Activated naive CD8-positive, alpha-beta T cell treated with anti-CD3 and anti-CD28 coated beads, Interleukin-2, amount 50 U/mL, for 24 hours (primary cell): ENCODE data around the gene C11orf54.
"Not testable (repeated sequence)": the region's sequence is repeated elsewhere in the genome, so short reads cannot be mapped to it uniquely, and the experiment has no call there.

Experiments
- ATAC-seq: fragments of 150-1000 bp; cut with Tn5 transposase; one replicate; pipeline ENCODE4 v1.10.0; 2021
- DNase-seq: peaks from one replicate; pipeline ENCODE4 v3.0.0; 2021
- H3K27ac Mint-ChIP-seq: one replicate; pipeline ENCODE4 v1.8.0; 2021; ENCODE audit warnings: mild to moderate bottlenecking, mixed read lengths
- H3K27me3 Mint-ChIP-seq: one replicate; pipeline ENCODE4 v1.8.0; 2021; ENCODE audit warnings: mixed read lengths
- H3K36me3 Mint-ChIP-seq: one replicate; pipeline ENCODE4 v1.8.0; 2021; ENCODE audit warnings: low read depth, mixed read lengths
- H3K4me1 Mint-ChIP-seq: one replicate; pipeline ENCODE4 v1.8.0; 2021; ENCODE audit warnings: mixed read lengths
- H3K4me3 Mint-ChIP-seq: one replicate; pipeline ENCODE4 v1.8.0; 2021; ENCODE audit warnings: mild to moderate bottlenecking, moderate library complexity, mixed read lengths
- H3K9me3 Mint-ChIP-seq: one replicate; pipeline ENCODE4 v1.8.0; 2021; ENCODE audit warnings: mixed read lengths

Gene C11orf54

GRCh38 chr11:93766504-93766903 is 25.0 kb downstream of the C11orf54 start:
- Mint-ChIP-seq H3K27ac (no peak overlapping the region), H3K27me3 (no peaks in the 10 kb centered on the region), H3K4me1 (no peaks in the 10 kb centered on the region), H3K36me3 (peaks cover 23% of the 10 kb centered on the region), H3K4me3 (no peak overlapping the region), H3K9me3 (peaks cover 5% of the 10 kb centered on the region)
- ATAC-seq (no peak), DNase-seq (no peak)

- DNase-seq (no peak), ATAC-seq (no peak)
- no peaks in the 10 kb centered on the region for H3K4me1 Mint-ChIP-seq
- peaks cover 23% of the 10 kb centered on the region for H3K36me3 Mint-ChIP-seq
- H3K27me3 Mint-ChIP-seq: no peaks in the 10 kb centered on the region
- no peak overlapping the region for H3K27ac Mint-ChIP-seq
- H3K9me3 Mint-ChIP-seq: peaks cover 5% of the 10 kb centered on the region
- H3K4me3 Mint-ChIP-seq: no peak overlapping the region
Measured at GRCh38 chr11:93767018-93767417, 25.5 kb downstream of the C11orf54 start.

GRCh38 chr11:93770160-93770559 is 28.7 kb downstream of the C11orf54 start:
- ATAC-seq (no peak), DNase-seq (no peak)
- Mint-ChIP-seq H3K4me3 (no peak overlapping the region), H3K27ac (no peak overlapping the region), H3K4me1 (no peaks in the 10 kb centered on the region), H3K9me3 (peaks cover 5% of the 10 kb centered on the region), H3K27me3 (no peaks in the 10 kb centered on the region), H3K36me3 (peaks cover 17% of the 10 kb centered on the region)

GRCh38 chr11:93772123-93772522 is 30.7 kb downstream of the C11orf54 start:
- DNase-seq (no peak), ATAC-seq (no peak)
- Mint-ChIP-seq H3K27me3 (no peaks in the 10 kb centered on the region), H3K9me3 (no peaks in the 10 kb centered on the region), H3K27ac (no peak overlapping the region), H3K4me1 (no peaks in the 10 kb centered on the region), H3K4me3 (no peak overlapping the region), H3K36me3 (peaks cover 8% of the 10 kb centered on the region)

GRCh38 chr11:93773045-93773477 is 31.6 kb downstream of the C11orf54 start:
- Mint-ChIP-seq H3K27ac (no peak overlapping the region), H3K36me3 (peaks cover 6% of the 10 kb centered on the region), H3K4me1 (no peaks in the 10 kb centered on the region), H3K4me3 (no peak overlapping the region), H3K9me3 (no peaks in the 10 kb centered on the region), H3K27me3 (no peaks in the 10 kb centered on the region)
- no peak for DNase-seq
- ATAC-seq: no peak

- H3K4me3 Mint-ChIP-seq: no peak overlapping the region
- H3K27me3 Mint-ChIP-seq: no peaks in the 10 kb centered on the region
- H3K36me3 Mint-ChIP-seq: peaks cover 2% of the 10 kb centered on the region
- DNase-seq (no peak), ATAC-seq (no peak)
- no peaks in the 10 kb centered on the region for H3K4me1 Mint-ChIP-seq
- no peak overlapping the region for H3K27ac Mint-ChIP-seq
- H3K9me3 Mint-ChIP-seq: no peaks in the 10 kb centered on the region
Measured at GRCh38 chr11:93773601-93774200, 32.2 kb downstream of the C11orf54 start.

- not testable (repeated sequence) for H3K4me3 Mint-ChIP-seq, H3K4me1 Mint-ChIP-seq, H3K27ac Mint-ChIP-seq
Measured at GRCh38 chr11:93774560-93774959, 33.1 kb downstream of the C11orf54 start.

GRCh38 chr11:93775289-93775688 is 33.8 kb downstream of the C11orf54 start:
- Mint-ChIP-seq H3K36me3 (peaks cover 2% of the 10 kb centered on the region), H3K27me3 (no peaks in the 10 kb centered on the region), H3K4me1 (no peaks in the 10 kb centered on the region), H3K9me3 (no peaks in the 10 kb centered on the region), H3K27ac (no peak overlapping the region), H3K4me3 (no peak overlapping the region)
- ATAC-seq (no peak), DNase-seq (peak; percentile 22)

More at GRCh38 chr11:93774560-93774959, 33.1 kb downstream of the C11orf54 start:
- not testable (repeated sequence) for H3K36me3 Mint-ChIP-seq, DNase-seq, ATAC-seq, H3K9me3 Mint-ChIP-seq, H3K27me3 Mint-ChIP-seq

GRCh38 chr11:93783362-93783761 is 41.9 kb downstream of the C11orf54 start:
- Mint-ChIP-seq H3K9me3 (no peaks in the 10 kb centered on the region), H3K4me1 (peaks cover 41% of the 10 kb centered on the region), H3K27me3 (no peaks in the 10 kb centered on the region), H3K36me3 (peaks cover 27% of the 10 kb centered on the region), H3K4me3 (peak overlapping the region; percentile 100), H3K27ac (peak overlapping the region; percentile 98)
- DNase-seq: no peak
- no peak for ATAC-seq

- Mint-ChIP-seq H3K36me3 (peaks cover 29% of the 10 kb centered on the region), H3K9me3 (no peaks in the 10 kb centered on the region), H3K4me1 (peaks cover 43% of the 10 kb centered on the region), H3K27me3 (no peaks in the 10 kb centered on the region), H3K27ac (peak overlapping the region; percentile 98), H3K4me3 (peak overlapping the region; percentile 100)
- ATAC-seq: peak; percentile 49
- DNase-seq: no peak
Measured at GRCh38 chr11:93783765-93784144, 42.3 kb downstream of the C11orf54 start.

- ATAC-seq: peak; percentile 98
Measured at GRCh38 chr11:93784145-93784934, 42.9 kb downstream of the C11orf54 start, which contains the start of gene MED17. Gene MED17, plus strand, starts transcription at chr11:93784282. Its CDS starts 232 bp downstream, at chr11:93784514.

GRCh38 chr11:93784935-93785360 is 43.5 kb downstream of the C11orf54 start:
- DNase-seq (peak; percentile 20), ATAC-seq (peak; percentile 41)
- Mint-ChIP-seq H3K36me3 (peaks cover 37% of the 10 kb centered on the region), H3K27me3 (no peaks in the 10 kb centered on the region), H3K9me3 (no peaks in the 10 kb centered on the region), H3K4me1 (peaks cover 45% of the 10 kb centered on the region), H3K4me3 (peak overlapping the region; percentile 100), H3K27ac (peak overlapping the region; percentile 98)

More at GRCh38 chr11:93784145-93784934, 42.9 kb downstream of the C11orf54 start, which contains the start of gene MED17:
- peak; percentile 90 for DNase-seq
- Mint-ChIP-seq H3K27me3 (no peaks in the 10 kb centered on the region), H3K27ac (peak within 1 kb of the TSS; percentile 98), H3K4me3 (peak within 1 kb of the TSS; percentile 100), H3K36me3 (peaks cover 31% of the 10 kb centered on the region), H3K4me1 (peaks cover 45% of the 10 kb centered on the region), H3K9me3 (no peaks in the 10 kb centered on the region)

- ATAC-seq (no peak), DNase-seq (no peak)
- H3K4me3 Mint-ChIP-seq: no peak overlapping the region
- peaks cover 67% of the 10 kb centered on the region for H3K36me3 Mint-ChIP-seq
- no peaks in the 10 kb centered on the region for H3K9me3 Mint-ChIP-seq
- H3K4me1 Mint-ChIP-seq: peaks cover 18% of the 10 kb centered on the region
- H3K27me3 Mint-ChIP-seq: no peaks in the 10 kb centered on the region
- H3K27ac Mint-ChIP-seq: no peak overlapping the region
Measured at GRCh38 chr11:93791493-93791892, 50.0 kb downstream of the C11orf54 start.

GRCh38 chr11:93796441-93797231 is 55.2 kb downstream of the C11orf54 start:
- H3K27me3 Mint-ChIP-seq: no peaks in the 10 kb centered on the region
- H3K27ac Mint-ChIP-seq: peak overlapping the region; percentile 2
- peaks cover 58% of the 10 kb centered on the region for H3K36me3 Mint-ChIP-seq
- H3K4me1 Mint-ChIP-seq: peaks cover 2% of the 10 kb centered on the region
- no peak for ATAC-seq
- DNase-seq: no peak
- no peak overlapping the region for H3K4me3 Mint-ChIP-seq
- no peaks in the 10 kb centered on the region for H3K9me3 Mint-ChIP-seq
